Measurements from ENCODE around the gene PACS1. TPM values are rescaled to one million over a fixed set of nuclear protein-coding genes. Genes with fewer than 3 reads are reported as not detected.
A peak's percentile ranks its signal among the peaks of the same experiment; 100 is the strongest.

The PACS1 gene
- total RNA-seq, 1 donor from 2014 or later = 138 TPM

DNA sequence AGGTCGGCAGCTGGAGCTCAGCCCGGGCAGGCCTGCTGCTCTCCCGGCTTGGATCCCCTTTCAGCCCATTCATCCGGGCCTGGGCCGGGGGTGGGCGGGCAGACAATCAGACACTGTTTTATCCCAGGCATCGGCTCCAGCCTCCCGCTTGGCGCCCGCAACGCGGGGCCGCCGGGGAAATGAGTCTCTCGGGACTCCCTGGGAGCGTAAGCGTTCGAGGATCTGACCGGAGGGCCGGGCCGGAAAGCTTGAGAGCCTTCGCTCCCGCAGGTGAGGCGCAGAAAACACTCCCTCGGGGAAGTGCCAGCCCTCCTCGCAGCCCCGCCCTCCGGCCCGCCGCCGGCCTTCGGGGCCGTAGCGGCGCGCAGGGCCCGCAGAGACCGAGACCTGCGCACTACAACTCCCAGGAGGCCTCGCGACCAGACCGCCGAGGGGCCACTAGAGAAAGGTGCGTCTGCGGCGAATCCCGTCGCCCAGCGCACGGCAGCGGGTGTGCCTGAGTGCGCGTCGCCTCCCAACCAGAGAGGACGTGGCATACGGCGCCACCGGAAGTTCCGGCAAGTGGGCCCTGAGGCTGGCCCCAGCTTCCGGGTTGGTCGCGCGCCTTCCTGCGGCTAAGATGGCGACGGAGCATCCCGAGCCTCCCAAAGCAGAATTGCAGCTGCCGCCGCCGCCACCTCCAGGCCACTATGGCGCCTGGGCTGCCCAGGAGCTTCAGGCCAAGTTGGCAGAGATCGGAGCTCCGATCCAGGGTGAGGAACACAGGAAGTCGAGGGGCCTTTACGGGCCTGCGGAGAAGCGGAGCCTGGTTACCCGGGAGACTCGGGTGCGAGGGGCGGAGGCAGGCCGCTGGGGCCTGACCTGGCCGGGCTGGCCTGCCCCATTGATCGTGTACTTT is 18.1 kb upstream of the PACS1 start, which contains the start of gene SF3B2:
TSS of gene SF3B2 (plus strand) at position 599 of the 898 bp plus-strand sequence. CDS start at position 620, 21 bp downstream.
- H3K27ac ChIP-seq = peak within 1 kb of the TSS; percentile 83 to 84
- peaks cover 23 to 28% of the 10 kb centered on the region in 2 donors for H3K36me3 ChIP-seq
- H3K4me3 ChIP-seq = peak within 1 kb of the TSS; percentile 94
- TF ChIP-seq, protein P1, sequence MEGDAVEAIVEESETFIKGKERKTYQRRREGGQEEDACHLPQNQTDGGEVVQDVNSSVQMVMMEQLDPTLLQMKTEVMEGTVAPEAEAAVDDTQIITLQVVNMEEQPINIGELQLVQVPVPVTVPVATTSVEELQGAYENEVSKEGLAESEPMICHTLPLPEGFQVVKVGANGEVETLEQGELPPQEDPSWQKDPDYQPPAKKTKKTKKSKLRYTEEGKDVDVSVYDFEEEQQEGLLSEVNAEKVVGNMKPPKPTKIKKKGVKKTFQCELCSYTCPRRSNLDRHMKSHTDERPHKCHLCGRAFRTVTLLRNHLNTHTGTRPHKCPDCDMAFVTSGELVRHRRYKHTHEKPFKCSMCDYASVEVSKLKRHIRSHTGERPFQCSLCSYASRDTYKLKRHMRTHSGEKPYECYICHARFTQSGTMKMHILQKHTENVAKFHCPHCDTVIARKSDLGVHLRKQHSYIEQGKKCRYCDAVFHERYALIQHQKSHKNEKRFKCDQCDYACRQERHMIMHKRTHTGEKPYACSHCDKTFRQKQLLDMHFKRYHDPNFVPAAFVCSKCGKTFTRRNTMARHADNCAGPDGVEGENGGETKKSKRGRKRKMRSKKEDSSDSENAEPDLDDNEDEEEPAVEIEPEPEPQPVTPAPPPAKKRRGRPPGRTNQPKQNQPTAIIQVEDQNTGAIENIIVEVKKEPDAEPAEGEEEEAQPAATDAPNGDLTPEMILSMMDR (IDR thresholded peaks at IDR 0.05) = no peak
- peak; percentile 93 to 99 for DNase-seq (ENCODE audit: low spot score in 2 of 2)
- H3K4me1 ChIP-seq = peaks cover 6 to 19% of the 10 kb centered on the region in 2 donors
- intact Hi-C loops (cut with DNase I) = loop anchor here (1.0 kb wide), 1 partner anchor 50 kb away; the partner anchor contains the start of genes BANF1 and EIF1AD
- no peaks in the 10 kb centered on the region for H3K9me3 ChIP-seq
- H3K27me3 ChIP-seq = no peaks in the 10 kb centered on the region

DNA sequence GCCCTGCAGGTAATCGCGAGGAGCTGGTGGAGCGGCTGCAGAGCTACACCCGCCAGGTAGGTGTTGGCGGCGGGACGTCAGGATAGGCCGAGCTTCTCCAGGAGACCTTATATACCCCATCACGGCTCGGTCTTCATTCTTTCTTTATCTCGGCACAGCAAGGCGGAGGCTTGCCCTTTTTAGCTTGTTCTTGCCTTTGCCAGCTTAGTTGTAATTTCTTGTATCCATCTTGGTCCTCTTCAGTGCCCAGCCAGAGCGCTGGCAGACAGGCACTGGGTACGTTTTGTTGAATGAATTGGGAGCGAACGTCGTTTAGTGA is 17.4 kb upstream of the PACS1 start:
- peak overlapping the region; percentile 94 for H3K4me3 ChIP-seq
- no peaks in the 10 kb centered on the region for H3K9me3 ChIP-seq
- H3K4me1 ChIP-seq = peaks cover 6 to 19% of the 10 kb centered on the region in 2 donors
- TF ChIP-seq, protein P1 (IDR thresholded peaks at IDR 0.05) = no peak
- H3K27me3 ChIP-seq = no peaks in the 10 kb centered on the region
- peak overlapping the region; percentile 83 to 84 for H3K27ac ChIP-seq
- intact Hi-C loops (cut with DNase I) = loop anchor here (1.0 kb wide), 1 partner anchor 50 kb away; the partner anchor contains the start of genes BANF1 and EIF1AD
- no peak for DNase-seq (ENCODE audit: low spot score in 2 of 2)
- H3K36me3 ChIP-seq = peaks cover 29 to 34% of the 10 kb centered on the region in 2 donors

DNA sequence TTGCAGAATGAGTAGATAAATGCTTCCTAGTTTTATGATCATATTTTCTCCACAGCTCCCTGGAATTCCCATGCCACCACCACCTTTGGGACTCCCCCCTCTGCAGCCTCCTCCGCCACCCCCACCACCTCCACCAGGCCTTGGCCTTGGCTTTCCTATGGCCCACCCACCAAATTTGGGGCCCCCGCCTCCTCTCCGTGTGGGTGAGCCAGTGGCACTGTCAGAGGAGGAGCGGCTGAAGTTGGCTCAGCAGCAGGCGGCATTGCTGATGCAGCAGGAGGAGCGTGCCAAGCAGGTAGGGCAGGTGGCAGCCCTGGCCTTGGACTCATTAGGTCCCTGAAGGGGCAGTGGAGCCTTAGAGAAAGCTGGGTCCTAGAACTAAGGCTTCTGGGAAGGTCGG is 15.1 kb upstream of the PACS1 start:
- Histone ChIP-seq H3K9me3 (no peaks in the 10 kb centered on the region), H3K36me3 (peaks cover 53 to 58% of the 10 kb centered on the region in 2 donors), H3K4me1 (peaks cover 6 to 15% of the 10 kb centered on the region in 2 donors), H3K27me3 (no peaks in the 10 kb centered on the region), H3K4me3 (no peak overlapping the region), H3K27ac (no peak overlapping the region)
- no peak for DNase-seq (ENCODE audit: low spot score in 2 of 2)
- TF ChIP-seq, protein P1 (IDR thresholded peaks at IDR 0.05) = no peak
- intact Hi-C loops (cut with DNase I) = no loop called here

DNA sequence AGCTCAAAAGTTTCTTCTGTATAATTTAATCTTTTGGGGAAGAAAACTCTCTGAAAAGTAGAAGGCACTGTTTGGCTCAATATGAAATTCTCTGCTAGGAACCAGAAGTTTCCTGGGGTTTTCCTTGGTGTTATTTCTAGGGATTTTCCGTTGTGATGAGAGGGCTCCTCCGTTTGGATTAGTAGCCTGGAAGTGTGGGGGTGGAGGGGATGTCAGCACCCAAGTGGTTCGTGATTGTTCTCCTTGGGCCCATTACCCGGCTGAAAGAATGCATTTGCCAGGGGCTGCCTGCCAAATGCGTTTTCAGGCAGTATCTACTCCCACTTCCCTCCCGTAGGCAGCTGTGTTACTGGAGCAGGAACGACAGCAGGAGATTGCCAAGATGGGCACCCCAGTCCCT is 13.6 kb upstream of the PACS1 start:
- intact Hi-C loops (cut with DNase I) = no loop called here
- H3K9me3 ChIP-seq = no peaks in the 10 kb centered on the region
- no peak overlapping the region for H3K4me3 ChIP-seq
- no peak overlapping the region for H3K27ac ChIP-seq
- TF ChIP-seq, protein P1 (IDR thresholded peaks at IDR 0.05) = no peak
- DNase-seq (ENCODE audit: low spot score in 2 of 2) = no peak
- no peaks in the 10 kb centered on the region for H3K27me3 ChIP-seq
- H3K4me1 ChIP-seq = peaks cover 6 to 10% of the 10 kb centered on the region in 2 donors
- peaks cover 68 to 73% of the 10 kb centered on the region in 2 donors for H3K36me3 ChIP-seq

DNA sequence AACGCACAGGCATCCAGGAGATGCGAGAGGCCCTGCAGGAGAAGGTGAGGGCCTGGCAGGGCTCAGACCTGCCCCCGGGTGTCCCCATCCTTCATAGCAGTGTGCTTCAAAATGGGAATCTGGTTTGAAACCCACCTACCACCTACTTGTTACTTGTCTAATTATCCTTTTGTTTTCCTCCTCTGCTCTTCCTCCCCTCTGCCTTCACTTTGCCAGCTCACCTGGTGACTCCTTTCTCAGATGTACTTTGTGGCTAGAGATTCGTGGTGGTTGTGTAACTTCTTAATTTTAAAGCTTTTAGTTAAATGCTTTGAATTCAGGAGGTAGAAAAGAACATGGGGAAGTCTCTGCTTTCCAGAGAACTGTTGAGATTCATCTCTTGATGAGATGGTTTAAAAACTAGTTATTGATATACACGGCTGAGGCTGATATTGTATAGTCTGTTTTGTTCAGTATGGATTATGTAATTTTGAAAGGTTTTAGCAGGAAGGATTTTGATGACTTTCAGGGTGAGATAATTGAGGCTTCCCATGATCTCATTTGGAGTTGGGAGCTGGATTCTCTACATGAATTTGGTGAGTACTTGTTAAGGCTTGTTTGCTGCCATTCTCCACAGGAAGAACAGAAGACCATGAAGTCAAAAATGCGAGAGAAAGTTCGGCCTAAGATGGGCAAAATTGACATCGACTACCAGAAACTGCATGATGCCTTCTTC is 9.9 kb upstream of the PACS1 start:
- peaks cover 87 to 95% of the 10 kb centered on the region in 2 donors for H3K36me3 ChIP-seq
- no peaks in the 10 kb centered on the region for H3K27me3 ChIP-seq
- intact Hi-C loops (cut with DNase I) = no loop called here
- no peak overlapping the region for H3K4me3 ChIP-seq
- no peaks in the 10 kb centered on the region for H3K4me1 ChIP-seq
- H3K9me3 ChIP-seq = no peaks in the 10 kb centered on the region
- DNase-seq (ENCODE audit: low spot score in 2 of 2) = no peak
- TF ChIP-seq, protein P1 (IDR thresholded peaks at IDR 0.05) = no peak
- H3K27ac ChIP-seq = no peak overlapping the region
